Prostate gland (tissue), 2 donors: Measurements from ENCODE around the gene ARPIN. TPM values are rescaled to one million over a fixed set of nuclear protein-coding genes. Genes with fewer than 3 reads are reported as not detected.

Experiments used
- DNase-seq: peaks from one replicate; pipeline ENCODE4 v3.0.0-alpha.2; 2019; ENCODE audit warnings: low spot score
- H3K27ac ChIP-seq, 2 donors: fragments of 200-600 bp; sonication (generic); 2 replicates each; pipeline ENCODE4 v1.5.1; 2017 to 2019
- H3K27me3 ChIP-seq: fragments of 200-600 bp; sonication (generic); replicated peaks from 2 replicates; pipeline ENCODE4 v1.5.1; 2019; ENCODE audit not compliant: insufficient read depth
- H3K36me3 ChIP-seq, 2 donors: fragments of 200-600 bp; sonication (generic); 1 replicate in 1 of 2; 2 replicates in 1 of 2; pipeline versions ENCODE4 v1.5.1 to v1.8.1; 2017 to 2019
- H3K4me1 ChIP-seq: fragments of 200-600 bp; sonication (generic); replicated peaks from 2 replicates; pipeline ENCODE4 v1.5.1; 2019
- H3K4me3 ChIP-seq, 2 donors: fragments of 200-600 bp; sonication (generic); 2 replicates each; pipeline ENCODE4 v1.5.1; 2017 to 2019
- H3K9me3 ChIP-seq: fragments of 200-600 bp; sonication (generic); 2 replicates; pipeline ENCODE4 v1.5.1; 2017
- POLR2A ChIP-seq: fragments of 450-650 bp; IDR thresholded peaks from one replicate; pipeline ENCODE4 v1.6.1; 2016; ENCODE audit warnings: antibody characterized with exemption, mild to moderate bottlenecking
- POLR2AphosphoS5 ChIP-seq: sonication (generic); formaldehyde crosslinking; IDR thresholded peaks from one replicate; pipeline ENCODE4 v1.6.1; 2017; ENCODE audit warnings: antibody characterized with exemption
- WGBS: methylation state at CpG from one replicate; pipeline ENCODE4 v1.1.5; 2018; 5-methylcytosine and 5-hydroxymethylcytosine counted together
- intact Hi-C: fragments of 100-400 bp; cut with DNase I; formaldehyde crosslinking; loops from one replicate; pipeline ENCODE4 v1.14.2; 2022
- microRNA-seq: library from miRNA; unstranded; fragments of <30 nt; microRNA quantifications from one replicate; pipeline ENCODE4, GENCODE V29; 2016
- small RNA-seq, 2 donors: library from RNA; depleted of rRNA; stranded (forward); fragments of <200 nt; gene quantifications; one replicate each; pipeline ENCODE3, GENCODE V24; 2016
- total RNA-seq, 2 donors: library from RNA; depleted of rRNA; stranded (reverse); fragments of >200 nt; gene quantifications; one replicate each; pipeline ENCODE4 v1.1.0, GENCODE V29; 2016
- TF ChIP-seq, protein P1 (sequence below), 4 experiments: fragments of 200-600 bp in 2 of 4; fragments of 450-650 bp in 2 of 4; sonication (generic) in 2 of 4; IDR thresholded peaks; 1 replicate in 3 of 4; 2 replicates in 1 of 4; pipeline ENCODE4 v1.5.1; 2016 to 2019; ENCODE audit warnings: antibody characterized with exemption in 4 of 4, mild to moderate bottlenecking in 2 of 4, moderate library complexity in 2 of 4

The ARPIN gene
- total RNA-seq, 2 donors from 2014 or later: 18.7 to 39.5 TPM

DNA sequence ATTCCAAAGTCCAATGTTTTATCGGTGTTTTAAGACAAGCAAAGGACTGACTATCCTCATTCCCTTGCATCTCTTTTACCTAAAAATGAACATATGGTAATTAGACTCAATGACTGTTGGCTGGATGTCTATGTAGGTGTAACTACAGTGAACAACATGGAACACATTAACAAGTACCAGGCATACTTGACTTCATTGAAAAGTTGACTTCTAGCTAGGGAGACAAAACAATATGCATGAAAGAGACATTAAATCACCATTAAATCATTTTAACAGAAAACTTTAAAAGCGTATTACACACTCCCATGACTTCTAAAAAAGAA lies 63.8 kb downstream of the ARPIN start:
- WGBS: 97% methylated on average over 2 of the region's 2 CpGs
- Histone ChIP-seq H3K27me3 (no peaks in the 10 kb centered on the region), H3K9me3 (no peaks in the 10 kb centered on the region), H3K4me1 (no peaks in the 10 kb centered on the region), H3K4me3 (no peak overlapping the region), H3K27ac (no peak overlapping the region), H3K36me3 (no peaks in the 10 kb centered on the region)
- DNase-seq: no peak
- intact Hi-C loops: no loop called here
- no peak for TF ChIP-seq POLR2AphosphoS5
- no peak for TF ChIP-seq POLR2A
- TF ChIP-seq, protein P1, sequence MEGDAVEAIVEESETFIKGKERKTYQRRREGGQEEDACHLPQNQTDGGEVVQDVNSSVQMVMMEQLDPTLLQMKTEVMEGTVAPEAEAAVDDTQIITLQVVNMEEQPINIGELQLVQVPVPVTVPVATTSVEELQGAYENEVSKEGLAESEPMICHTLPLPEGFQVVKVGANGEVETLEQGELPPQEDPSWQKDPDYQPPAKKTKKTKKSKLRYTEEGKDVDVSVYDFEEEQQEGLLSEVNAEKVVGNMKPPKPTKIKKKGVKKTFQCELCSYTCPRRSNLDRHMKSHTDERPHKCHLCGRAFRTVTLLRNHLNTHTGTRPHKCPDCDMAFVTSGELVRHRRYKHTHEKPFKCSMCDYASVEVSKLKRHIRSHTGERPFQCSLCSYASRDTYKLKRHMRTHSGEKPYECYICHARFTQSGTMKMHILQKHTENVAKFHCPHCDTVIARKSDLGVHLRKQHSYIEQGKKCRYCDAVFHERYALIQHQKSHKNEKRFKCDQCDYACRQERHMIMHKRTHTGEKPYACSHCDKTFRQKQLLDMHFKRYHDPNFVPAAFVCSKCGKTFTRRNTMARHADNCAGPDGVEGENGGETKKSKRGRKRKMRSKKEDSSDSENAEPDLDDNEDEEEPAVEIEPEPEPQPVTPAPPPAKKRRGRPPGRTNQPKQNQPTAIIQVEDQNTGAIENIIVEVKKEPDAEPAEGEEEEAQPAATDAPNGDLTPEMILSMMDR (IDR thresholded peaks at IDR 0.05): no peak

DNA sequence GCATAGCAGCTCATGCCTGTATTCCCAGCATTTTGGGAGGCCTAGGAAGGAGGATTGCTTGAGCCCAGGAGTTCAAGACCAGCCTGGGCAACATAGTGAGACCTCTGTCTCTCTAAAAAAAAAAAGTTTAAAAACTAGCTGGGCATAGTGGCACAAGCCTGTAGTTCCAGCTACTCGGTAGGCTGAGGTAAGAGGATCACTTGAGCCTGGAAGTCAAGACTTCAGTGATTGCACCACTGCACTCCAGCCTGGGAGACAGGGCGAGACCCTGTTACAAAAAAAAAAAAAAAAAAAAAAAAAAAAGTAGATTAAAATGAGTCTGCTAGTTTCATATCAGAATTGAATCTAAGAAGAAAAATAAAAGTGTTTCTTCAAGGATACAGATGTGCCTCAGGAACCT lies 65.7 kb downstream of the ARPIN start:
- H3K4me3 ChIP-seq: no peak overlapping the region
- DNase-seq: no peak
- WGBS: 92% methylated on average over 2 of the region's 2 CpGs
- intact Hi-C loops: no loop called here
- H3K9me3 ChIP-seq: no peaks in the 10 kb centered on the region
- H3K36me3 ChIP-seq: no peaks in the 10 kb centered on the region
- peak overlapping the region in 1 of 2 donors; percentile 61 for H3K27ac ChIP-seq
- H3K27me3 ChIP-seq: no peaks in the 10 kb centered on the region
- TF ChIP-seq, protein P1 (IDR thresholded peaks at IDR 0.05): no peak
- no peak for TF ChIP-seq POLR2A
- TF ChIP-seq POLR2AphosphoS5: no peak
- H3K4me1 ChIP-seq: no peaks in the 10 kb centered on the region

DNA sequence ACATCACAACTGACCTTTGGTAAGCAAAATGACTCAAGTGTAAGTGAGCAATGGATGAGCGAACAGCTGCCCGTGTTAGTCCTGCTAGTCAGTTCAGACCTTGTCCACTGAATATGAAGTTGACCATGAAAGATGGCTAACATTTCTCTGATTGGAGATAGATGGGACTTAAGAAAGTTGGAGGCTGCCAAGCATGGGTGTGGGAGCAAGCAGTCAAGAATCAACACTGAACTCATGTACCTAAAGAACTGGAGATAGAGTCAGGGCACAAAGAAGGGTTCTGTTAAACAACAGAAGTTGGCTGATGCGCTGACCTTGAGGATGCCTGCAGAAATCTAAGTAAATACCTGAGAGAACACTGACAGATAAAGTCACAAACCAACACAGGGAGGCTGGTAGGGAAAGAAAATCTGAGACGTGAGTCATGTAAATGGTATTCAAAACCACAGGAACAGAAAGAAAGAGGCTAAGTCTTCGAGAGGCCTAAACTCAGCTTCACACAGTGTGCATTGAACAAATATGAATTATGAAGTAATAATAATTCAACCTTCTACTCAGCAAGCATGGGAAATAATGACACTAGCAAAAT lies 67.4 kb downstream of the ARPIN start:
- 48% methylated on average over 5 of the region's 5 CpGs for WGBS

More for the DNA sequence above, 67.4 kb downstream of the ARPIN start:
- no peaks in the 10 kb centered on the region for H3K36me3 ChIP-seq
- H3K9me3 ChIP-seq: no peaks in the 10 kb centered on the region
- TF ChIP-seq, protein P1 (IDR thresholded peaks at IDR 0.05): no peak
- TF ChIP-seq POLR2AphosphoS5: peak; percentile 63
- peak overlapping the region; percentile 2 to 61 for H3K27ac ChIP-seq
- intact Hi-C loops: no loop called here
- DNase-seq: no peak
- no peak overlapping the region for H3K4me3 ChIP-seq
- H3K27me3 ChIP-seq: no peaks in the 10 kb centered on the region
- no peaks in the 10 kb centered on the region for H3K4me1 ChIP-seq

Small RNA genes within 50 kb of the gene (microRNA-seq; reads per million reads assigned to microRNA genes)
- gene MIR5009: not detected
- not detected for gene MIR5094

Small RNA genes within 50 kb of the gene (small RNA-seq; reads per million reads assigned to genes)
- gene MIR5009 (0 reads per million in 2 donors), gene MIR5094 (0 to 0.20 reads per million in 2 donors), gene RNU6-1111P (0 reads per million in 2 donors), gene RNU7-111P (0 reads per million in 2 donors)

Other genes starting within 250 kb of the ARPIN start
- 1 to 10 TPM; 1.5 to 3.6 TPM for gene PLIN1, start 233.6 kb downstream of the ARPIN start, total RNA-seq
- 10 to 100 TPM; 13.5 to 23.3 TPM for gene PEX11A, start 222.2 kb downstream of the ARPIN start, total RNA-seq
- 1 to 10 TPM in 1 of 2 donors, under 1 TPM in 1; 0.18 to 3.0 TPM for gene WDR93, start 222.1 kb downstream of the ARPIN start, total RNA-seq
- gene MESP1, start 161.7 kb downstream of the ARPIN start, total RNA-seq: 10 to 100 TPM; 11.5 to 67.4 TPM
- gene MESP2, start 136.6 kb downstream of the ARPIN start, total RNA-seq: 1 to 10 TPM in 1 of 2 donors, not detected in 1; 1.4 TPM
- gene ANPEP, start 98.1 kb downstream of the ARPIN start, total RNA-seq: 100 to 1,000 TPM in 1 of 2 donors, 10 to 100 TPM in 1; 41.9 to 152 TPM
- 10 to 100 TPM; 43.7 to 44.7 TPM for gene AP3S2, start 19.0 kb downstream of the ARPIN start, total RNA-seq
- 10 to 100 TPM; 13.6 to 18.0 TPM for gene ZNF710, start 88.4 kb upstream of the ARPIN start, total RNA-seq
- gene IDH2, start 189.5 kb upstream of the ARPIN start, total RNA-seq: 100 to 1,000 TPM in 1 of 2 donors, 10 to 100 TPM in 1; 98.1 to 190 TPM